Subcutaneous abdominal adipose tissue (tissue), 5 donors: ENCODE results near the gene TMEM204.

Experiments used
- H3K27ac ChIP-seq: one replicate; pipeline ENCODE4 v1.7.0; 2013; ENCODE audit warnings: low read depth, mild to moderate bottlenecking, inconsistent platforms, low read length, moderate library complexity
- H3K27me3 ChIP-seq, 5 donors: one replicate each; pipeline ENCODE4 v1.7.0; 2013; ENCODE audit warnings: low read length in 5 of 5, inconsistent platforms in 1 of 5; ENCODE audit not compliant: control insufficient read depth in 5 of 5, insufficient read depth in 4 of 5
- H3K36me3 ChIP-seq, 5 donors: one replicate each; pipeline ENCODE4 v1.7.0; 2013; ENCODE audit warnings: low read length in 5 of 5; ENCODE audit not compliant: control insufficient read depth in 5 of 5, insufficient read depth in 5 of 5
- H3K4me1 ChIP-seq, 5 donors: one replicate each; pipeline ENCODE4 v1.7.0; 2013; ENCODE audit warnings: low read length in 5 of 5, mild to moderate bottlenecking in 3 of 5, moderate library complexity in 1 of 5; ENCODE audit not compliant: control insufficient read depth in 5 of 5, insufficient read depth in 5 of 5
- H3K4me3 ChIP-seq, 5 donors: one replicate each; pipeline ENCODE4 v1.7.0; 2013; ENCODE audit warnings: low read length in 5 of 5, low read depth in 1 of 5
- H3K9ac ChIP-seq, 5 donors: one replicate each; pipeline ENCODE4 v1.7.0; 2013; ENCODE audit warnings: low read length in 5 of 5, mild to moderate bottlenecking in 4 of 5, moderate library complexity in 3 of 5
- H3K9me3 ChIP-seq, 5 donors: one replicate each; pipeline ENCODE4 v1.7.0; 2013; ENCODE audit warnings: low read length in 5 of 5; ENCODE audit not compliant: control insufficient read depth in 5 of 5
- donor health status: healthy.
- donor health status: healthy.
- donor health status: healthy.
- donor health status: healthy.
- donor health status: healthy.

TMEM204 gene

DNA sequence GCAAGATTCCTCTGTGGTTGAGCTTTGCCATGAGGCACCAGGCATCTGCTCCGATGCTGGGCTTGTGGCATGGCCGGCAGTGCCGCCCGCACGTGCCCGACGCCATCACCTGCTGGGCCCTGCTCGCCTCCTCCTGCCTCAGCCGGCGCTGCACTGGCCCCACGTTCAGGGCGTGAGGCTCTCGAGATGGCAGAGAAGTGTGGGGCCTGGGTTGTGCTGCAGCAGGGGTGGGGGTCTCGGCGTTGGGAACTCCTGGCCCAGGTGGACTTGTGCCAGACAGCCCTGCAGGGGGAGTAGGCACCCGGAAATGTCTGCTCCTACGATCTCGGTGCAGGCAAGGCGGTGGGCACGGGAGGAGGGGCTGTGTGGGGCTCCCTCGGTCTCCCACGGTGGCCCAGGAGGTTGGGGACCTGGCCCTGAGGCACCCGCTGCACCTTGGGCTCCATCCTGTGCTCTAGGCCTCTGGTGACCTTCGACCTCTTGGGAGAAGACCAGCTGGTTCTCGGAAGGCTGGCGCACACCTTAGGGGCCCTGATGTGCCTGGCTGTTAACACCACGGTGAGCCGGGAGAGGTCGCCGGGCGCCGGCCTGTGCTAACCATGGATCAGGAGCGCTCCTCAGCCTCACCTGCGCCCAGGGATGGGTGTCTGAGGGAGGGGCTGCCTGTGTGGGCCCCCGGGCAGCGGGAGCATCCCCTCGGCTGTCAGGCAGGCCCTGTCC is 26.8 kb upstream of the TMEM204 start:
- Histone ChIP-seq H3K27me3 (no peaks in the 10 kb centered on the region), H3K27ac (no peak overlapping the region), H3K9ac (no peak overlapping the region), H3K36me3 (peaks cover 0 to 81% (median 47%) of the 10 kb centered on the region in 5 donors), H3K9me3 (no peaks in the 10 kb centered on the region), H3K4me1 (peaks cover 0 to 27% (median 12%) of the 10 kb centered on the region in 5 donors), H3K4me3 (no peak overlapping the region)

- Histone ChIP-seq H3K27me3 (no peaks in the 10 kb centered on the region), H3K36me3 (peaks cover 0 to 61% (median 33%) of the 10 kb centered on the region in 5 donors), H3K9me3 (no peaks in the 10 kb centered on the region), H3K9ac (no peak overlapping the region), H3K27ac (no peak overlapping the region), H3K4me1 (peaks cover 0 to 38% (median 17%) of the 10 kb centered on the region in 5 donors), H3K4me3 (no peak overlapping the region)
Measured at GRCh38 chr16:1508494-1509187, 24.8 kb upstream of the TMEM204 start.

GRCh38 chr16:1509307-1510221 is 23.9 kb upstream of the TMEM204 start:
- H3K36me3 ChIP-seq: peaks cover 0 to 59% (median 33%) of the 10 kb centered on the region in 5 donors
- peaks cover 0 to 38% (median 17%) of the 10 kb centered on the region in 5 donors for H3K4me1 ChIP-seq
- H3K27ac ChIP-seq: no peak overlapping the region
- H3K9ac ChIP-seq: peak overlapping the region in 1 of 5 donors; percentile 30
- no peaks in the 10 kb centered on the region for H3K27me3 ChIP-seq
- H3K4me3 ChIP-seq: no peak overlapping the region
- H3K9me3 ChIP-seq: peaks cover under 1 to 4% (median 3%) of the 10 kb centered on the region in 5 donors

- Histone ChIP-seq H3K9ac (peak overlapping the region in 1 of 5 donors; percentile 30), H3K36me3 (peaks cover 0 to 53% (median 30%) of the 10 kb centered on the region in 5 donors)
Measured at GRCh38 chr16:1510272-1510671, 23.2 kb upstream of the TMEM204 start.

GRCh38 chr16:1510941-1511351 is 22.5 kb upstream of the TMEM204 start:
- Histone ChIP-seq H3K4me3 (no peak overlapping the region), H3K27me3 (no peaks in the 10 kb centered on the region), H3K4me1 (peaks cover 0 to 38% (median 17%) of the 10 kb centered on the region in 5 donors), H3K9me3 (peaks cover 2 to 5% (median 3%) of the 10 kb centered on the region in 5 donors), H3K27ac (no peak overlapping the region), H3K9ac (no peak overlapping the region), H3K36me3 (peaks cover 0 to 48% (median 25%) of the 10 kb centered on the region in 5 donors)

More at GRCh38 chr16:1510272-1510671, 23.2 kb upstream of the TMEM204 start:
- Histone ChIP-seq H3K9me3 (peaks cover 2 to 5% (median 3%) of the 10 kb centered on the region in 5 donors), H3K27me3 (no peaks in the 10 kb centered on the region), H3K4me3 (no peak overlapping the region), H3K27ac (no peak overlapping the region), H3K4me1 (peaks cover 0 to 38% (median 17%) of the 10 kb centered on the region in 5 donors)

- Histone ChIP-seq H3K4me1 (peaks cover 0 to 38% (median 17%) of the 10 kb centered on the region in 5 donors), H3K27me3 (no peaks in the 10 kb centered on the region), H3K4me3 (no peak overlapping the region), H3K36me3 (peaks cover 0 to 38% (median 17%) of the 10 kb centered on the region in 5 donors), H3K27ac (no peak overlapping the region), H3K9me3 (peaks cover 2 to 5% (median 3%) of the 10 kb centered on the region in 5 donors), H3K9ac (no peak overlapping the region)
Measured at GRCh38 chr16:1511662-1512569, 21.6 kb upstream of the TMEM204 start.

DNA sequence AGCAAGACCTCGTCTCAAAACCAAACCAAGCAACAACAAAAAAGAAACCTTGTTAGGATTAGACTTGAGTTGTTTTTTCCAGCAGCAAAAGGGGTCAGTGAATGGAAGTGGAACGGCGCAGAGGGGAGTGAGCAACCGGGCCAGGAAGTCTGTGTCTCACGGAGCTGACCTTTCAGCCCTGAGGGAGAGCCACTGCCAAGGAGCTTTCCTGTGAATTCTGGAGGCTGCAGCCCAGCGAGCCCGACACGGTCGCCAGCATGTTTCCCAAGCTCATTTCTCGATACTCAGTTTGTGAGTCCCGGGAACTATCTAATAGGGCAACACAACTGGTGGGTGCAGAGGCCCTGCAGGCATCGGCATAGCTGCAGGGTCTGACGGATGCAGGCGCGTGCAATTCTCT is 20.7 kb upstream of the TMEM204 start:
- peak overlapping the region in 2 of 5 donors; percentile 11 to 22 for H3K4me3 ChIP-seq
- H3K27ac ChIP-seq: no peak overlapping the region
- H3K36me3 ChIP-seq: peaks cover 0 to 30% (median 12%) of the 10 kb centered on the region in 5 donors
- H3K9me3 ChIP-seq: peaks cover 2 to 5% (median 3%) of the 10 kb centered on the region in 5 donors
- H3K4me1 ChIP-seq: peaks cover 0 to 38% (median 17%) of the 10 kb centered on the region in 5 donors
- no peaks in the 10 kb centered on the region for H3K27me3 ChIP-seq
- H3K9ac ChIP-seq: no peak overlapping the region

DNA sequence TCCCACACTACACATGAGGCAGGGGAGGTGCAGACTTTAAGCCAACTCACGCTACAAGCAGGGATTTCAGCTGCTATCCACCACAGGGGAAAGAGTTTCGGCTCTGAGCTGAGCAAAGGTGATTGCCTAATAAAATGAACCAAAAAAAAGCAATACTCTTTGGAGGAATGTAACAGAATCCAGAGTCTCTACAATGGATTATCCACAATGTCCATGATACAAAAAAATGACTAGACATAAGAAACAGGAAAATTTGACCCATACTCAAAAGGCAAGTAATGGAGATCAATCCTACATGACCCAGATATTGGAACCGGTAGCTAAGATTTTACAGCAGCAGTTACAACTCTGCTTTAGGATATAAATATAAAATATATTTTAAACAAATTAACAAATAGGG is 19.0 kb upstream of the TMEM204 start:
- H3K9me3 ChIP-seq: peaks cover 2 to 5% (median 3%) of the 10 kb centered on the region in 5 donors
- H3K36me3 ChIP-seq: peaks cover 0 to 33% (median 16%) of the 10 kb centered on the region in 5 donors
- H3K4me1 ChIP-seq: peaks cover 0 to 27% (median 13%) of the 10 kb centered on the region in 5 donors
- H3K27me3 ChIP-seq: no peaks in the 10 kb centered on the region
- no peak overlapping the region for H3K4me3 ChIP-seq
- H3K9ac ChIP-seq: no peak overlapping the region
- no peak overlapping the region for H3K27ac ChIP-seq
